ENCODE measurements around the gene GLCE.

DNA sequence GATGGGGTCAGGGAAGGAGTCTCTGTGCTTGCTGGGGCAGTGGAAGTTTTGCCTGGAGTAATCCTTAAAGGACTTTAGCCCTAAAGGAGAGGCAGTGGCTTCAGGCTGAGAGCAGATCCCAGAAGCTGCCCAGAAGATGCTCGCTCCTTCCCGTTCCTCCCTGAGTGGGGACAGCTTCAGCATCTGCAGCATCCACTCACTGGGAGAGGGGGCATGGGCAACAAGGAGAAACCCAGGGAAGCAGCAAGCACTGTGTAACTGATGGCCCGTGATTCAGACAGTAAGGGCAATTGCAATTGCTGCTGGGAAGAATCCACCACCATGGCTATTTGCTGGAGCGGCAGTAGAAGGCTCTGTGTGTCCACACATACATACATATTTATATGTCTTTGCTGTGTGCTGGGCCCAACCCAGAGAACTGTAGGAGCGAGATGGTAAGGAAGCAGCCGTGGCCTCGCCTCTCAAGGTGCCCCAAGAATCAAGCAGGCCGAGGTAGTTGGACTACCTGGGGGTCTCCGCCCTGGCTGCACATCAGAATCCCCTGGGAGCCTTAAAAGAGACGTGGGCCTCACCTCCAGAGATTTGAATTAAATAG lies 132.5 kb downstream of the GLCE start:
- TF ChIP-seq, protein P1, sequence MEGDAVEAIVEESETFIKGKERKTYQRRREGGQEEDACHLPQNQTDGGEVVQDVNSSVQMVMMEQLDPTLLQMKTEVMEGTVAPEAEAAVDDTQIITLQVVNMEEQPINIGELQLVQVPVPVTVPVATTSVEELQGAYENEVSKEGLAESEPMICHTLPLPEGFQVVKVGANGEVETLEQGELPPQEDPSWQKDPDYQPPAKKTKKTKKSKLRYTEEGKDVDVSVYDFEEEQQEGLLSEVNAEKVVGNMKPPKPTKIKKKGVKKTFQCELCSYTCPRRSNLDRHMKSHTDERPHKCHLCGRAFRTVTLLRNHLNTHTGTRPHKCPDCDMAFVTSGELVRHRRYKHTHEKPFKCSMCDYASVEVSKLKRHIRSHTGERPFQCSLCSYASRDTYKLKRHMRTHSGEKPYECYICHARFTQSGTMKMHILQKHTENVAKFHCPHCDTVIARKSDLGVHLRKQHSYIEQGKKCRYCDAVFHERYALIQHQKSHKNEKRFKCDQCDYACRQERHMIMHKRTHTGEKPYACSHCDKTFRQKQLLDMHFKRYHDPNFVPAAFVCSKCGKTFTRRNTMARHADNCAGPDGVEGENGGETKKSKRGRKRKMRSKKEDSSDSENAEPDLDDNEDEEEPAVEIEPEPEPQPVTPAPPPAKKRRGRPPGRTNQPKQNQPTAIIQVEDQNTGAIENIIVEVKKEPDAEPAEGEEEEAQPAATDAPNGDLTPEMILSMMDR (IDR thresholded peaks at IDR 0.05 in 8 of 11, conservative IDR thresholded peaks at IDR 0.05 in 3 of 11) = no peak
- no peak for TF ChIP-seq POLR2A (IDR thresholded peaks at IDR 0.05)
- no peak for TF ChIP-seq POLR2AphosphoS5 (IDR thresholded peaks at IDR 0.05)
